Gastroesophageal sphincter (tissue), 4 donors: ENCODE measurements around the gene ARF1. TPM values are rescaled to one million over a fixed set of nuclear protein-coding genes. Genes with fewer than 3 reads are reported as not detected.

Experiments used
- ATAC-seq: fragments of 150-250 bp; one replicate; pipeline ENCODE4 v1.9.1; 2016; ENCODE audit warnings: mild to moderate bottlenecking, moderate library complexity
- H3K27ac ChIP-seq, 4 donors: fragments of 200-600 bp; sonication (generic) in 3 of 4; 1 replicate in 3 of 4; 2 replicates in 1 of 4; pipeline ENCODE4 v1.5.1; 2016 to 2019
- H3K27me3 ChIP-seq: fragments of 200-600 bp; sonication (generic); one replicate; pipeline ENCODE4 v1.5.1; 2019
- H3K36me3 ChIP-seq, 2 donors: fragments of 200-600 bp; sonication (generic); one replicate each; pipeline ENCODE4 v1.5.1; 2019; ENCODE audit warnings: control low read depth in 1 of 2
- H3K4me1 ChIP-seq, 3 donors: fragments of 200-600 bp; sonication (generic); 1 replicate in 2 of 3; 2 replicates in 1 of 3; pipeline ENCODE4 v1.5.1; 2016 to 2019; ENCODE audit warnings: control low read depth in 2 of 3
- H3K4me3 ChIP-seq, 2 donors: fragments of 200-600 bp; sonication (generic); one replicate each; pipeline ENCODE4 v1.5.1; 2019; ENCODE audit warnings: mild to moderate bottlenecking in 1 of 2, moderate library complexity in 1 of 2
- H3K9me3 ChIP-seq, 3 donors: fragments of 200-600 bp; sonication (generic); one replicate each; pipeline ENCODE4 v1.5.1; 2017 to 2019; ENCODE audit warnings: control low read depth in 2 of 3
- CTCF ChIP-seq, 4 experiments: fragments of 200-600 bp in 2 of 4; fragments of 450-650 bp in 2 of 4; sonication (generic) in 1 of 4; IDR thresholded peaks; one replicate each; pipeline ENCODE4 v1.5.1; 2017 to 2019; ENCODE audit warnings: antibody characterized with exemption in 4 of 4, mild to moderate bottlenecking in 2 of 4, moderate library complexity in 2 of 4
- EP300 ChIP-seq: sonication (generic); formaldehyde crosslinking; IDR thresholded peaks from one replicate; pipeline ENCODE4 v1.6.1; 2017; ENCODE audit warnings: antibody characterized with exemption, mild to moderate bottlenecking
- POLR2A ChIP-seq, 2 donors: fragments of 450-650 bp; IDR thresholded peaks; one replicate each; pipeline ENCODE4 v1.6.1; 2017; ENCODE audit warnings: antibody characterized with exemption in 2 of 2, mild to moderate bottlenecking in 2 of 2, moderate library complexity in 1 of 2
- POLR2AphosphoS5 ChIP-seq: sonication (generic); formaldehyde crosslinking; IDR thresholded peaks from one replicate; pipeline ENCODE4 v1.6.1; 2017; ENCODE audit warnings: antibody characterized with exemption
- WGBS, 2 donors: methylation state at CpG; one replicate each; pipeline ENCODE4 v1.1.5; 2018; ENCODE audit warnings: low coverage in 1 of 2; 5-methylcytosine and 5-hydroxymethylcytosine counted together
- total RNA-seq, 4 donors: library from RNA; depleted of rRNA; stranded (reverse); fragments of >200 nt; gene quantifications; one replicate each; pipeline ENCODE4 v1.1.0, GENCODE V29; 2016

The ARF1 gene
- total RNA-seq, 4 donors from 2014 or later = 256 to 385 (median 303) TPM

- 81% methylated on average over 2 of the region's 2 CpGs for WGBS, 2 donors
- H3K9me3 ChIP-seq = no peaks in the 10 kb centered on the region
- no peak for ATAC-seq
Measured at GRCh38 chr1:228131766-228132165, 49.3 kb downstream of the ARF1 start.

DNA sequence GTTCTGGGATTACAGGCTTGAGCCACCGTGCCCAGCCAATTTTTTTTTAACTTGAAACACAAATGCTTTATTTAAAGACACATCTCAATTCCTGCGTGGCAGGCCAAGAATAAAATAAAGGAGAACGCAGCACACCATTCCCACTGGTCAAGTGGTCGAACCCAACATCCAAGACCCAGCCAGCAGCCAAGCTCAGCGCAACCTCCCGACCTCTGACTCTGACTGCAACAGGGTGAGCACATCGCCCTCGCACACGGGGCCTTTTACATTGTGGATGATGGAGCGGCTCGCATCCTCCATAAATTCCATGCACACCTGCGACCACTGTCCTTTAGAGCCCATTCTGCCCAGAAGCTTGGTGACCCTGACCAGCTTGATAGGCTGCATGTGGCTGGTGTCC is 52.1 kb downstream of the ARF1 start:
- peaks cover 19% of the 10 kb centered on the region for H3K27me3 ChIP-seq
- ATAC-seq = no peak
- WGBS, 2 donors = 66 to 80% methylated on average over 3 to 9 of the region's 12 CpGs
- H3K4me3 ChIP-seq = no peak overlapping the region
- H3K9me3 ChIP-seq = no peaks in the 10 kb centered on the region
- peaks cover 0 to 15% (median 0%) of the 10 kb centered on the region in 3 donors for H3K4me1 ChIP-seq
- H3K36me3 ChIP-seq = no peaks in the 10 kb centered on the region
- H3K27ac ChIP-seq = no peak overlapping the region
- no peak for TF ChIP-seq EP300
- no peak for TF ChIP-seq POLR2A (IDR thresholded peaks at IDR 0.05)
- no peak for TF ChIP-seq CTCF (IDR thresholded peaks at IDR 0.05)
- no peak for TF ChIP-seq POLR2AphosphoS5

More at GRCh38 chr1:228131766-228132165, 49.3 kb downstream of the ARF1 start:
- Histone ChIP-seq H3K27ac (no peak overlapping the region), H3K4me3 (no peak overlapping the region), H3K4me1 (peaks cover 0 to 7% (median 0%) of the 10 kb centered on the region in 3 donors), H3K36me3 (no peaks in the 10 kb centered on the region), H3K27me3 (peaks cover 35% of the 10 kb centered on the region)
- TF ChIP-seq POLR2AphosphoS5 = no peak
- no peak for TF ChIP-seq EP300
- no peak for TF ChIP-seq POLR2A (IDR thresholded peaks at IDR 0.05)
- no peak for TF ChIP-seq CTCF (IDR thresholded peaks at IDR 0.05)

- ATAC-seq = no peak
- Histone ChIP-seq H3K27ac (no peak overlapping the region), H3K4me1 (peaks cover 2 to 22% (median 11%) of the 10 kb centered on the region in 3 donors), H3K36me3 (peaks cover 0 to 6% of the 10 kb centered on the region in 2 donors), H3K9me3 (no peaks in the 10 kb centered on the region), H3K4me3 (no peak overlapping the region), H3K27me3 (peaks cover 11% of the 10 kb centered on the region)
- TF ChIP-seq CTCF (IDR thresholded peaks at IDR 0.05) (no peak), POLR2AphosphoS5 (no peak), POLR2A (IDR thresholded peaks at IDR 0.05) (no peak), EP300 (no peak)
- WGBS, 2 donors = 50 to 57% methylated on average over 1 of the region's 1 CpG
Measured at GRCh38 chr1:228136901-228137300, 54.4 kb downstream of the ARF1 start.

DNA sequence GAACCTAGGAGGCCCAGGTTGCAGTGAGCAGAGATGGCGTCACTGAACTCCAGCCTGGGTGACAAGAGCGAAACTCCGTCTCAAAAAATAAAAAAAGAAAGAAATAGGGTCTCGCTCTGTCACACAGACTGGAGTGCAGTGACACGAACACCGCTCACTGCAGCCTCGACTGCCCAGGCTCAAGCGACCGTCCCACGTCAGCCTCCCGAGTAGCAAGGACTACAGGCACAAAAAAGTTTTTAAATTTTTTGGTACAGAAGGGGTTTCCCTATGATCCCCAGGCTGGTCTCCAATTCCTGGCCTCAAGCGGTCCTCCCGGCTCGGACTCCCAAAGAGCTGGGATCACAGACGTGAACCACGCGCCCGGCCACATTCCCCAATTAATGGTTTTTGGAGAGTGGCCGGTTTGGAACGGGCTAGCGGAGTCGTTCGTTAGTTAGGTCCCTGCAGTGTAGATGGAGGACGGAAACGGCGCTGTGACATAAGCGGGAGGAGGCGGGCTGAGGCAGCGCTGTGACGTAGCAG is 57.0 kb downstream of the ARF1 start:
- H3K27ac ChIP-seq = peak overlapping the region; percentile 31 to 99 (median 95)
- peaks cover 0 to 10% of the 10 kb centered on the region in 2 donors for H3K36me3 ChIP-seq
- peaks cover 6 to 48% (median 31%) of the 10 kb centered on the region in 3 donors for H3K4me1 ChIP-seq
- no peak for TF ChIP-seq EP300
- no peak for TF ChIP-seq CTCF (IDR thresholded peaks at IDR 0.05)
- TF ChIP-seq POLR2AphosphoS5 = no peak
- no peak for TF ChIP-seq POLR2A (IDR thresholded peaks at IDR 0.05)
- 50 to 60% methylated on average over 4 to 8 of the region's 30 CpGs for WGBS, 2 donors
- H3K27me3 ChIP-seq = peaks cover 7% of the 10 kb centered on the region
- no peak for ATAC-seq
- no peaks in the 10 kb centered on the region for H3K9me3 ChIP-seq
- H3K4me3 ChIP-seq = peak overlapping the region; percentile 70 to 72
